ENCODE results near the gene SYT1.

DNA sequence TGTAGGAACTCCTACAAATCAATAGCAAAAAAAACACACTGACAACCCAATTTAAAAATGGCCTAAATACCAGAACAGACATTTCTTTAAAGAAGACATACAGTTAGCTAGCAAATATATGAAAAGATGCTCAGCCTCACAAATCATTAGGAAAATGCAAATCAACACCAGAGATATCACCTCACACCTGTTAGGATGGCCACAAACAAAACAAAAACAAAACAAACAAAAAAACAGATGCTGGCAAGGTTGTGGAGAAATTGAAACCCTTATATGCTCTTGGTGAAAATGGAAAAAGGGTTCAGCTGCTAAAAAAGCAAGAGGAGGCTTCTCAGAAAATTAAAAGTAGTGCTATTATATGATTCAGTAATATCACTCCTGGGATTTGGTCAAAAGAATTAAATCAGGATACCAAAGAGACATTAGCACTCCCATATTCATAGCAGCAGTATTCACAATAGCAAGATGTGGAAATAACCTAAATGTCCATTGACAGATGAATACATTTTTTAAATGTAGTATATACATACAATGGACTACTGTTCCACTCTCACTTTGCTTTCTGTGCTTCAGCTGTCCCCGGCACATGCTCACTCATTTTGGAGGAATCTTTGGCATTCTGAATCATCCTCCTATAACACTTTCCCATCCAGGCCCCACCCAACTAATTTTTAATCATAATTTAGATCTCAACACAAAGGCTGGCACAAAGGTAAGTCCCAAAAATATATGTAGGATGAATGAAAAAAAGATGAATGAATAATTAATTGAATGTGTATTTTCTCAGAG, 99.1 kb downstream of the SYT1 start:
- no peak for TF ChIP-seq EZH2 (IDR thresholded peaks at IDR 0.05)
- TF ChIP-seq FOXP2 (optimal IDR thresholded peaks at IDR 0.05; ENCODE audit: control extremely low read depth, extremely low read length, insufficient read depth) = no peak
- TF ChIP-seq POLR2AphosphoS5 (IDR thresholded peaks at IDR 0.05; ENCODE audit: borderline replicate concordance, low read depth, low read length) = no peak
